Transverse colon (tissue), 3 donors: ENCODE data around the gene CLIC6.

Experiments
- POLR2A ChIP-seq: fragments of 450-650 bp; IDR thresholded peaks from one replicate; pipeline ENCODE4 v1.6.1; 2016; ENCODE audit warnings: antibody characterized with exemption, mild to moderate bottlenecking, moderate library complexity
- TF ChIP-seq, protein P1 (sequence below), 5 experiments: fragments of 200-600 bp in 3 of 5; fragments of 450-650 bp in 2 of 5; sonication (generic) in 3 of 5; IDR thresholded peaks; 1 replicate in 2 of 5; 2 replicates in 3 of 5; pipeline ENCODE4 v1.5.1; 2016 to 2017; ENCODE audit warnings: antibody characterized with exemption in 5 of 5, inconsistent platforms in 3 of 5, mild to moderate bottlenecking in 2 of 5, moderate library complexity in 1 of 5

DNA sequence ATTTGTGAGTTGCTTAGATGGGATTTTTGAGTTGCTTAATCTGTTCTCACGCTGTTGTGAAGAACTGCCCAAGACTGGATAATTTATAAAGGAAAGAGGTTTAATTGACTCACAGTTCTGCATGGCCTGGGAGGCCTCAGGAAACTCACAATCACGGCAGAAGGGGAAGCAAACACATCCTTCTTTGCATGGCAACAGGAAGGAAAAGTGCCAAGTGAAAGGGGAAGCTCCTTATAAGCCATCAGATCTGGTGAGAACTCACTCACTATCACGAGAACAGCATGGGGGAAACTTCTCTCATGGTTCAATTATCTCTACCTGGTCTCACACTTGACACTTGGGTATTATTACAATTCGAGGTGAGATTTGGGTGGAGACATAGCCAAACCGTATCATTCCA, 10.3 kb downstream of the CLIC6 start:
- TF ChIP-seq, protein P1, sequence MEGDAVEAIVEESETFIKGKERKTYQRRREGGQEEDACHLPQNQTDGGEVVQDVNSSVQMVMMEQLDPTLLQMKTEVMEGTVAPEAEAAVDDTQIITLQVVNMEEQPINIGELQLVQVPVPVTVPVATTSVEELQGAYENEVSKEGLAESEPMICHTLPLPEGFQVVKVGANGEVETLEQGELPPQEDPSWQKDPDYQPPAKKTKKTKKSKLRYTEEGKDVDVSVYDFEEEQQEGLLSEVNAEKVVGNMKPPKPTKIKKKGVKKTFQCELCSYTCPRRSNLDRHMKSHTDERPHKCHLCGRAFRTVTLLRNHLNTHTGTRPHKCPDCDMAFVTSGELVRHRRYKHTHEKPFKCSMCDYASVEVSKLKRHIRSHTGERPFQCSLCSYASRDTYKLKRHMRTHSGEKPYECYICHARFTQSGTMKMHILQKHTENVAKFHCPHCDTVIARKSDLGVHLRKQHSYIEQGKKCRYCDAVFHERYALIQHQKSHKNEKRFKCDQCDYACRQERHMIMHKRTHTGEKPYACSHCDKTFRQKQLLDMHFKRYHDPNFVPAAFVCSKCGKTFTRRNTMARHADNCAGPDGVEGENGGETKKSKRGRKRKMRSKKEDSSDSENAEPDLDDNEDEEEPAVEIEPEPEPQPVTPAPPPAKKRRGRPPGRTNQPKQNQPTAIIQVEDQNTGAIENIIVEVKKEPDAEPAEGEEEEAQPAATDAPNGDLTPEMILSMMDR (IDR thresholded peaks at IDR 0.05): no peak
- no peak for TF ChIP-seq POLR2A
